ENCODE measurements around the gene MGAT3.
"Not testable (repeated sequence)": the region's sequence is repeated elsewhere in the genome, so short reads cannot be mapped to it uniquely, and the experiment has no call there.

MGAT3 gene

GRCh38 chr22:39494471-39495120, 37.8 kb downstream of the MGAT3 start:
- DNase-seq = no peak

GRCh38 chr22:39496131-39496838, 39.5 kb downstream of the MGAT3 start:
- DNase-seq = peak; percentile 76

- DNase-seq = no peak
These were observed 40.6 kb downstream of the MGAT3 start for GRCh38 chr22:39497429-39497828.

GRCh38 chr22:39498368-39498767, 41.6 kb downstream of the MGAT3 start:
- DNase-seq = no peak

- no peak for DNase-seq
These were observed 42.0 kb downstream of the MGAT3 start for GRCh38 chr22:39498802-39499201.

GRCh38 chr22:39500101-39500500, 43.3 kb downstream of the MGAT3 start:
- DNase-seq = no peak

GRCh38 chr22:39501644-39502108, 44.9 kb downstream of the MGAT3 start:
- no peak for DNase-seq

- DNase-seq = peak; percentile 97
These were observed 45.4 kb downstream of the MGAT3 start, which contains the start of gene MIEF1 for GRCh38 chr22:39502109-39502788. Gene MIEF1, plus strand, starts transcription at chr22:39502290. Its CDS starts 9,005 bp downstream, at chr22:39511295.

GRCh38 chr22:39502789-39503409, 46.1 kb downstream of the MGAT3 start:
- DNase-seq = no peak

GRCh38 chr22:39503630-39504029, 46.8 kb downstream of the MGAT3 start:
- DNase-seq = no peak

- no peak for DNase-seq
These were observed 47.3 kb downstream of the MGAT3 start for GRCh38 chr22:39504071-39504470.

- DNase-seq = not testable (repeated sequence)
These were observed 50.2 kb downstream of the MGAT3 start for GRCh38 chr22:39507021-39507420.

- no peak for DNase-seq
These were observed 51.6 kb downstream of the MGAT3 start for GRCh38 chr22:39508393-39508792.

GRCh38 chr22:39510529-39511149, 53.8 kb downstream of the MGAT3 start:
- DNase-seq = no peak

- no peak for DNase-seq
These were observed 54.4 kb downstream of the MGAT3 start for GRCh38 chr22:39511226-39511625.

GRCh38 chr22:39512026-39512425, 55.2 kb downstream of the MGAT3 start:
- DNase-seq = no peak

GRCh38 chr22:39513791-39514190, 57.0 kb downstream of the MGAT3 start:
- no peak for DNase-seq

GRCh38 chr22:39514373-39514973, 57.7 kb downstream of the MGAT3 start:
- peak; percentile 76 for DNase-seq

GRCh38 chr22:39515266-39516050, 58.6 kb downstream of the MGAT3 start:
- no peak for DNase-seq

- no peak for DNase-seq
These were observed 60.7 kb downstream of the MGAT3 start for GRCh38 chr22:39517470-39517869.

GRCh38 chr22:39518144-39518786, 61.5 kb downstream of the MGAT3 start:
- DNase-seq = no peak

All from stimulated activated CD8-positive, alpha-beta memory T cell treated with anti-CD3 and anti-CD28 coated beads, Interleukin-4, amount 100 ng/mL, for 48 hours (primary cell).